Psoas muscle (tissue), 8 donors: Measurements from ENCODE around the gene AOX1. TPM values are rescaled to one million over a fixed set of nuclear protein-coding genes. Genes with fewer than 3 reads are reported as not detected.

Experiments
- ATAC-seq, 4 donors: fragments of 200-7000 bp; cut with Tn5 transposase; one replicate each; pipeline ENCODE4 v1.9.1; 2020; ENCODE audit warnings: moderate library complexity in 3 of 4, mild to moderate bottlenecking in 2 of 4
- DNase-seq, 2 donors: peaks; one replicate each; pipeline ENCODE4 v3.0.0-alpha.2; 2020
- H3K27ac ChIP-seq: fragments of 200-600 bp; one replicate; pipeline ENCODE4 v1.8.0; 2022
- H3K27me3 ChIP-seq, 3 donors: fragments of 200-600 bp in 1 of 3; one replicate each; pipeline versions ENCODE4 v1.6.1 to v1.8.0; 2013 to 2022; ENCODE audit warnings: low read length in 2 of 3, mild to moderate bottlenecking in 2 of 3, moderate library complexity in 1 of 3; ENCODE audit not compliant: insufficient read depth in 3 of 3
- H3K36me3 ChIP-seq, 2 donors: fragments of 200-600 bp in 1 of 2; one replicate each; pipeline versions ENCODE4 v1.6.1 to v1.8.0; 2013 to 2022; ENCODE audit warnings: low read depth in 1 of 2, mild to moderate bottlenecking in 1 of 2, moderate library complexity in 1 of 2; ENCODE audit not compliant: insufficient read depth in 1 of 2
- H3K4me1 ChIP-seq: fragments of 200-600 bp; one replicate; pipeline ENCODE4 v1.8.0; 2022
- H3K4me3 ChIP-seq: fragments of 200-600 bp; one replicate; pipeline ENCODE4 v1.8.0; 2022; ENCODE audit warnings: mild to moderate bottlenecking
- H3K9me3 ChIP-seq: fragments of 200-600 bp; one replicate; pipeline ENCODE4 v1.8.0; 2022
- WGBS, 3 donors: extraction: QIAGEN DNeasy Blood & Tissue Kit; methylation state at CpG; one replicate each; pipeline versions ENCODE4 v1.1.6 to v1.1.7; 2013; 5-methylcytosine and 5-hydroxymethylcytosine counted together
- intact Hi-C, 2 donors: fragments of 100-400 bp; cut with DNase I; formaldehyde crosslinking; loops; one replicate each; pipeline versions ENCODE4 v1.11.0 to v1.14.2; 2022
- polyA plus RNA-seq, 3 donors: library from polyadenylated mRNA; stranded (reverse); fragments of 200-250 nt; gene quantifications; one replicate each; pipeline ENCODE4 v1.2.3, GENCODE V29; 2013
- total RNA-seq, 4 donors: library from RNA; stranded (reverse); fragmentation: NEBNext Ultra II Directional in 2 of 4; extraction: Animal tissue kit (Norgen Biotek cat#: 25700) in 2 of 4; gene quantifications; one replicate each; pipeline versions ENCODE4 v1.2.1 to v1.2.4, GENCODE V29; 2021 to 2023
- TF ChIP-seq, protein P1 (sequence below): fragments of 200-600 bp; IDR thresholded peaks from one replicate; pipeline ENCODE4 v1.8.0; 2022; ENCODE audit warnings: antibody characterized with exemption
- donor health status: healthy with polysubstance abuse.
- donor health status: DM: no; HTN: no; CAD: no; lungs with moderate emphysema.
- donor health status: Bipolar disorder and iron deficiency.
- donor health status: healthy.
- donor health status: DM: yes; HTN: yes; CAD: no.
- donor health status: DM: no; HTN: no; CAD: no.
- donor health status: DM: no; HTN: no; CAD: no.
- donor health status: DM: yes; HTN: yes; CAD: no.

The AOX1 gene
- total and polyA plus RNA-seq, 7 donors: 4.2 to 17.0 (median 10.3) TPM

DNA sequence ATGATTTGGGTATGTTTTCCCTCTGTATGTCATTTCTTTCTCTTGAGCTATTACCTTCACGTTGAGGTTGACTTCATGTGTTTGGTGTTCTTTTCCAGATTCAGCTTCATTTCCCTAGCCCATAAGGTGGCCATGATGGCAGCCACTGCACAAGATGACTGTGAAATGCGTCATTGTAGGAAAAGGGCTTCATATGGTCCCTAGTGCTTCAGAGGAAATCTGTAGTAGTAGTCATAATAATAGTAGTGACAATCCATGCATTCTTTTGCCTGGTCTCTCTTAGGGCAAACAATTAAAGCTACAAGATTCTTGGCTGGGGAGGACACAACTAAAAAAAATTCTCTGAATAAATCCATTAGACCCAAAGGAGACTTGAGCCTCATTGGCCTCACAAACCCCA, 28.4 kb downstream of the AOX1 start:
- TF ChIP-seq, protein P1, sequence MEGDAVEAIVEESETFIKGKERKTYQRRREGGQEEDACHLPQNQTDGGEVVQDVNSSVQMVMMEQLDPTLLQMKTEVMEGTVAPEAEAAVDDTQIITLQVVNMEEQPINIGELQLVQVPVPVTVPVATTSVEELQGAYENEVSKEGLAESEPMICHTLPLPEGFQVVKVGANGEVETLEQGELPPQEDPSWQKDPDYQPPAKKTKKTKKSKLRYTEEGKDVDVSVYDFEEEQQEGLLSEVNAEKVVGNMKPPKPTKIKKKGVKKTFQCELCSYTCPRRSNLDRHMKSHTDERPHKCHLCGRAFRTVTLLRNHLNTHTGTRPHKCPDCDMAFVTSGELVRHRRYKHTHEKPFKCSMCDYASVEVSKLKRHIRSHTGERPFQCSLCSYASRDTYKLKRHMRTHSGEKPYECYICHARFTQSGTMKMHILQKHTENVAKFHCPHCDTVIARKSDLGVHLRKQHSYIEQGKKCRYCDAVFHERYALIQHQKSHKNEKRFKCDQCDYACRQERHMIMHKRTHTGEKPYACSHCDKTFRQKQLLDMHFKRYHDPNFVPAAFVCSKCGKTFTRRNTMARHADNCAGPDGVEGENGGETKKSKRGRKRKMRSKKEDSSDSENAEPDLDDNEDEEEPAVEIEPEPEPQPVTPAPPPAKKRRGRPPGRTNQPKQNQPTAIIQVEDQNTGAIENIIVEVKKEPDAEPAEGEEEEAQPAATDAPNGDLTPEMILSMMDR: no peak
- no peaks in the 10 kb centered on the region for H3K27me3 ChIP-seq

DNA sequence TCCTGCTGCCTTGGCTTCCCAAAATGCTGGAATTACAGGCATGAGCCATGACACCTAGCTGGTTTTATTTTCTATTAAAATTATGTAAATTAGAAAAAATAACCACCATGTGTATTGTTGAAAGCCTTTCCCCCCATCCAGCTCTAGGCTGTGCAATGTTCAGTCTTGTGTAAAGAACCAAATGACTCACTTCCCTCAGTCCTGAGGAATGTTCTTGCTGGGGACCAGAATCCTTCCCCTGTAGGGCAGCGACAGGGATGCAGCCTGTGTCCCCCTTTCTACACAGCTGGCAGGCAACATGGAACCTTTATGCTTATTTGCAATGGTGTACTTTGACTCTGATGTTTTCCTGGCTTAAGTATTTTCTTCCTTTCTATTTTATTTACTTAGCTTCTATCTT, 29.4 kb downstream of the AOX1 start:
- no peaks in the 10 kb centered on the region for H3K36me3 ChIP-seq
- DNase-seq: no peak
- TF ChIP-seq, protein P1: no peak
- 67 to 81% (median 67%) methylated on average over 1 of the region's 1 CpG for WGBS, 3 donors
- no peak overlapping the region for H3K27ac ChIP-seq
- intact Hi-C loops: no loop called here
- no peaks in the 10 kb centered on the region for H3K27me3 ChIP-seq
- H3K4me1 ChIP-seq: no peaks in the 10 kb centered on the region
- H3K9me3 ChIP-seq: no peaks in the 10 kb centered on the region
- H3K4me3 ChIP-seq: no peak overlapping the region
- ATAC-seq: peak in 2 of 4 donors; percentile 45 to 53

More for the DNA sequence above, 28.4 kb downstream of the AOX1 start:
- no peak overlapping the region for H3K27ac ChIP-seq
- intact Hi-C loops: no loop called here
- 73 to 81% (median 78%) methylated on average over 2 of the region's 2 CpGs for WGBS, 3 donors
- no peaks in the 10 kb centered on the region for H3K36me3 ChIP-seq
- no peaks in the 10 kb centered on the region for H3K4me1 ChIP-seq
- no peaks in the 10 kb centered on the region for H3K9me3 ChIP-seq
- no peak overlapping the region for H3K4me3 ChIP-seq
- DNase-seq (no peak), ATAC-seq (no peak)

DNA sequence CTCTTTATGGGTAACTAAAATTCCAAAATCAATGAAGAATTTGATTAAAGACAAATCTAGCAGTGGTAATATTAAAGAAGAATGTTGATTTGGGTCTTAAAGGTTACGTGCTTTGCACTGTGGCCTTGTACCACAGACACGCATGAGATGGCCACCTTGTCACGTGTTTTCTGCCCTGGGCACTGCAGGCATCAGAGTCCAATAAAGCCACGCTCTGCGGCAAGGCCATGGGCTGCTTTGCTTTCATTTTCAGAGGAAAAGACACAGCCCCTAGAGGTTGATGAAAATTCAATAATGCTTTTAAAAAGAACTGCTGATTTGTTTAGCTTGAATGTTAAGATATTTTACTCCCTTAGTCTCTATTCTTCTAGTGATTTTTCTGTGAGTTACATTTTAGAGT, 30.4 kb downstream of the AOX1 start:
- 62 to 82% (median 65%) methylated on average over 5 of the region's 5 CpGs for WGBS, 3 donors
- H3K27me3 ChIP-seq: no peaks in the 10 kb centered on the region
- DNase-seq: no peak
- H3K4me1 ChIP-seq: no peaks in the 10 kb centered on the region
- no peaks in the 10 kb centered on the region for H3K36me3 ChIP-seq
- ATAC-seq: peak in 2 of 4 donors; percentile 42 to 49
- TF ChIP-seq, protein P1: no peak
- H3K27ac ChIP-seq: no peak overlapping the region
- H3K9me3 ChIP-seq: no peaks in the 10 kb centered on the region
- H3K4me3 ChIP-seq: peak overlapping the region; percentile 32
- intact Hi-C loops: no loop called here

DNA sequence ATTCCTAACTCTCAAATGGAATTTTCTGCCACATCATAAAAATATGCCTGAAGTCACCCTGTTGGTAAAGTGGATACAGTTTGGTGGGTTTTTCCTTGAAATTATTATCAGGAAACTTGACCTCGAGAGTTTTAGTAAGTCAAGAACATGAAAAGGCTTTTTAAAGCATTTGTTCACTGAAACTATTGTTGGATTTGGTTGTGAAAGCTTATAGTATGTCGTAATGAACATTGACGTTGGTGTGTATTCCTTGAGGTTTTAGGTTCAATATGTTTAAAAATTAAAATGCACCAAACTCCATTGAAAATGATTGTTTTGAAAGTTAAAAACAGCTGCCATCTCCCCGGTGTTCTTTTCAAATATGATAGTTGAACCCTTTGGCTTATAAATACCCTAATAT, 30.8 kb downstream of the AOX1 start:
- Histone ChIP-seq H3K27me3 (no peaks in the 10 kb centered on the region), H3K27ac (no peak overlapping the region), H3K9me3 (no peaks in the 10 kb centered on the region), H3K36me3 (no peaks in the 10 kb centered on the region), H3K4me3 (peak overlapping the region; percentile 32), H3K4me1 (no peaks in the 10 kb centered on the region)
- intact Hi-C loops: no loop called here
- DNase-seq (no peak), ATAC-seq (no peak)
- 57 to 66% (median 62%) methylated on average over 4 of the region's 4 CpGs for WGBS, 3 donors
- TF ChIP-seq, protein P1: no peak
